OCI-LY3 (cell line): Measurements from ENCODE around the gene CRIP3.

Experiments used
- CTCF ChIP-seq: fragments of 200-600, 300-600 bp; sonication (generic); IDR thresholded peaks from 2 replicates; pipeline ENCODE4 v1.5.1; 2014; ENCODE audit warnings: antibody characterized with exemption, low read length, low read depth
- EZH2phosphoT487 ChIP-seq: fragments of 200-600 bp; shearing (Covaris generic); IDR thresholded peaks from 2 replicates; pipeline ENCODE4 v1.6.1; 2018; ENCODE audit warnings: antibody characterized with exemption, mixed run types, low read depth

- TF ChIP-seq CTCF: no peak
- no peak for TF ChIP-seq EZH2phosphoT487
Measured at GRCh38 chr6:43258807-43259686, 49.6 kb downstream of the CRIP3 start.
